NOMO-1 treated with dmso at 0.1 percent for 144 hours (cell line): Measurements from ENCODE around the gene CCDC68.

Source experiments
- DNase-seq: peaks from one replicate; lab custom pipeline; 2025; ENCODE audit not compliant: unreplicated experiment; lab: John Stamatoyannopoulos, UW

The CCDC68 gene

DNA sequence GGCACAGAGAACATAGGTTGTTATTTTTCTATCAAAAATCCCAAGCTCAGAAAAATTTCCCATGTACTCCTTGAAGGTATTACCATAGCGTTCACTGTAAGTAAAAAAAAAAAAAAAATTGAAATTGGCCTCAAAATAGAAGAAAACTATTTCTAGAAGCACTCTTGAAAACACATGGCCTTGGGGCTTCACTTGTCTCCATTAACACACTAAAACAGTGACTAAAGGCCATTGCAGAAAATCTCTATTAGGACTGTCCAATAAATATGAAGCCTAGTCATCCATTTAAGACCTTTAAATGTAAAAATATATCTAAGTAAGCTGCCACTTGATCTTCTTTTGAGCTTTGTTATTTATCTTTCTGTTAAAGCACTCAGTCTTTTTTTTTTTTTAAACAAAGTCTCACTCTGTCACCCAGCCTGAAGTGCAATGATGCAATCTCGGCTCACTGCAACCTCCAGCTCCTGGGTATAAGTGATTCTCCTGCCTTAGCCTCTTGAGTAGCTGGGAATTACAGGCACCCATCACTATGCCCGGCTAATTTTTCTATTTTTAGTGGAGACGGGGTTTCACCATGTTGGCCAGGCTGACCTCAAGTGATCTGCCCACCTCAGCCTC lies 35.8 kb downstream of the CCDC68 start:
- DNase-seq = no peak

DNA sequence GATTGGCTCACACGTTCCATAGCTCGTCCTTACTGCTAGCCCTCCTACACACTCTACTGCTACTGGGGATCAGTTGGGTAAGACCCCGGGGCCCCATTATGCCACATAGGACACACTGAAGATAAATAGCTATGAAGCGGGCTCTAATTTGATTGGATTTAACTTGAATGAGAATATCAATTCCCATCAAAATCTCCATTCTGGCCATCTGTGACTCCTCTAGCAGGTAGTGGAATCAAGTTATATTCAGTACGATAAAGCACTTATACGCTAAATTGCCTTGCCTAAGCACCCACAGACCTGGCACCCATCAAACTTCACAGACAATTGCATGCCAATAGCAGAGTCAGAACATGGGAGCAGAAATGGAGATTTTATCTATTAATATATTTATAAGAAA lies 39.8 kb downstream of the CCDC68 start:
- DNase-seq = no peak

DNA sequence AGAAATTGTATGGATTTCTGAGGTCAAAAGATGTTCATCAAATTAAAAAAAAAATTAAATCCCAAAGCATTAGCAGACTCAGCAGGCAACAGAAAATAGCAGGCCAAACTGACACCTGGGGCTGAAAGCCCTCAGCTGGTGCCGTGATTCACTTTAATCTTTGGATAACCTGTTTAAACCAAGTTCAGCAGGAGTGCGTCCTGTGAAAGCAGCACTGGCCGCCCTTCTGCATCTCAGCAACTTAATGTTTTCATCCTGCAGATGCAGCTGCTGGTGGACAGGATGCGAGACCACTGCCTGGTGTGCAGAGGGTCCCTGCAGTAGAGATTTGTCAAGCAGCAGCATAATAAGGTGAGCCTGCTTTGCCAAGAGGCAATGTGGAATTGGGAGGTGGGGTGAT lies 41.2 kb downstream of the CCDC68 start:
- no peak for DNase-seq

DNA sequence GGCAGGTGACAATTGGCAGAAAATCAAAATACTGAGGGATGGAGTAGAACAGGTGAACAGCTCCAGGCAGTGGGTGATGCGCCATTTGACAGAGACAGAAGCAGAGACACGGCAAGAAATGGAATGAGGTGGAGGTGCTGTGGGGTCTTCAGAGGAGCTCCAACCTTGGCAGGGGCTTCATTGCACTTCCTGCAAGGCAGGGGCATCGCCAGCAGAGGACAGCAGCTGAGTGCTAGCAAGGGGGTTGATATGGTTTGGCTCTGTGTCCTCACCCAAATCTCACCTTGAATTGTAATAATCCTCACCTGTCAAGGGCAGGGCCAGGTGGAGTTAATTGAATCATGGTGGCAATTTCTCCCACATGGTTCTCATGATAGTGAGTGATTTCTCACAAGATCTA lies 42.8 kb downstream of the CCDC68 start:
- no peak for DNase-seq

DNA sequence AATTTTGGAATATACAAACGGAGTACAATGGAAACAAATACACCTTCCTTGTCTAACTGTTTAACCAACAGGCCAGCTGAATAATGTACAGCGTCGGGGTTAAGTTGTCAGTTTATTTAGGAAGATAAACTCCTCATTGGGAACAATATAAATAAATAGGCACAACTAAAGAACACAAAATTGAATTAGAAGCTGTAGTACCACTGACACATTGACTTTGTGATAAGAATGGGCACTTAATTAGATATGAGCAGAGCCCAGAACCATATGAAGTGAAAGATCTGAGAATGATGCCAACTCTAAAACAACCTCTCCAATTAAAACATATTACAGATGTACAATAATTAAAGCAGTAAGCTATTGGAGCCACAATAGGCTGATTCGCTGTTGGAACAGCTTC lies 44.4 kb downstream of the CCDC68 start:
- DNase-seq = no peak

DNA sequence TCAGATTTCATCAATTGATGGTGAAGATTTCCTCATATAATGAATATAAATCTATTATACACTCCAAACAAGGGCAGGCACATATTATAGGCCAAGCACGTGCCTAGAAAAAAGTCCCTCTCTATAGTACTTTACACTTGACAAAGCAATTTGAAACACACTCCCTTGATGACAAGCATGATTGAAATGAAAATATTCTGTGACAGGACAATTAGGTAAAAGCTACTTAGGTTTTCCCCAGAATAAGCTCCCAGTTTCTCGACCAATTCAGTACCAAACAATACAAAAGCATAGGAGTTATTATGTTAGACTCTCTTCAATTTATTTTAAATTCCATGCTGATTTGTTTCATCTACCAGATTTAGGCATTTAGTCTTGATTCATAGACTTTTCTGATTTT lies 47.7 kb downstream of the CCDC68 start:
- DNase-seq = no peak

DNA sequence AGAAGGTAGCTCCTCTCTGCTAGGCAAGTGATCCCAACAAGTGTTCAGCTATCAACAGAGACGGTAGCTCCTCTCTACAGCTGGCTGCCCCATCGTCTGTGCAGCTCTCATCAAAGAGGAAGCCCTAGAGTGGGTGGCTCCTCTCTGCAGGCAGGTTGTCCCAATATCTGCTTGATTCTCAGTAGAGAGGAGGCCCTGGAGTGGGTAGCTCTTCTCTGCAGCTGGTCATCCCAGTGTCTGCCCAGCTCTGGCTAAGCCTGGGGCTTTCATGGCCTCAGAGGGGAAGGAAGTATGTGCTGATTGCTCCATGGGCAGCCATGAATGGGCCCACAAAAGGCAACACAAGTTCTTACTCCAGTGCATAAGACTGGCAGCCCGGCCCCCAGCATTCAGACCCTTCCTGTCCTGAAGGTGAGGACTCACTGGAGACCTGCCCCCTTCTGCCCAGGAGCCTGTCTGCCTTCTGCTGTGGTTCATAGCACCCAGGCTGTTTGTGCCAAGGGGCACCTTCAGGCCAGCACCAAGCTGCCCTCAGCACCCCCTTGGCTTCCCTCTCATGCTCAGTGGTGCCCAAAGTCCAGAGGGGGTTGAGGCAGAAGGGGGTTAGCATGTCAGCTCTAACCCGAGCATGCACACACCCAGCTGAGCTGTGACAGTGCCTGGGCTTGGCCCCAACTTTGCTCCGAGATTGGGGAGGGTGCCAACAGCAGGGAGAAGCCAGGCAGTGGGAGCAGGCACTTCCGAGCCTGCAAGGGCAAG lies 48.9 kb downstream of the CCDC68 start:
- DNase-seq = no peak

DNA sequence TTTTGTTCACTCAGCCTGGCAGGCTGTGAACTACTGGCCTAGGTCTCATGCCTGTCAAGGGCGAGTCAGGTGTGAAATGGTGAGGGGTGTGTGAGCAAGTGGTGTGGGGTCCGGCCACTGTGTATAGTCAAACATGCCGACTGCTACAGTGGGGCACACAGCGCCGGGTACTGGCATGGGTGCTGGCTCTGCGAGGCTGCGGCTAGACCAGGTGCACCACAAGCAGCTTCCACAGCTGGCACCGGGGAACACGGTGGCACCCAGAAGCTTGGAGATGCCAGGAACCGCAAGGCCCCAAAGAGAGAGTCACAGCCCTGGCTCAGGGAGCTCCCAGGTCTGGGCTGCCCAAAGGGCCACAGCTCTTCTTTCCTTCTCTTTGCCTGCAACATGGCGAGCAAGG lies 49.7 kb downstream of the CCDC68 start:
- DNase-seq = no peak

DNA sequence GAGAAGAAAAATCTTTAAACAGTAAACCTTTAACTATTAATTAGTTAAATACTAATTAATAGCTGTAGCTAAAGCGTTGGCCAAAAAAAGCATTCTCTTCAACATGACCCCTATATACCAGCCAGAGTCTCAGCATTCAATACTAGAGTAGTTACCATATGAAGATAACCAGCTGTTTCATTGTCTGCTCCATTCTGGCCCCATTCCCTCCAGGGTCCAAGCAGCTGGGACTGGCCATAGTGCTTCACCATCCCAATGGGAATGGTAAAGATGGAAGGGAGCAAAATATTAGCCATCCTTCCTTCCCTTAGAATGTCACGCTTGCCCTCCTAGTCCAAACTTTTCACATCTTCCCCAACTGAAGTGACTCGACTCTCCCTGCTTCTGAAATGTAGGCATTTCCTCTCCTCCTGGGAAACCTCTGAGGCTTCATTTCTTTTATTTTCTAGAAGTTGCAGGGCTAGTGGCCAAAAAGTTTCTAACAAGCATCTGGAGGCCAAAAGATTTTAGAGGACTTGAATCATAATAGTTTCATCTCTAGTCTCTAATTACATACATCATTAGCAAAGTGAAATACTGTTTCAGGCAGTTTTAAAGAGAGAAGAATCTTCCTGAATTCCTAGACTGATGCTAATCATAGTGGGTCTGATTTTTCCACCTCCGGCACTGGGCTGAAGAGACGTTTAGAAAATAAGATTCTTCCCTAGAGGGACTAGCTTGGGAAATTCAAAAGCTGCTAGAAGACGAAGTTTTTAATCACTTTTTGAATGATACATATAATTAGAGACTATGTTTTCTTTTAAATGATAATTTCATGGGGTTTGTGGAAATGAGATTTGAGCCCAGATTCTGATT lies 52.7 kb downstream of the CCDC68 start:
- no peak for DNase-seq

DNA sequence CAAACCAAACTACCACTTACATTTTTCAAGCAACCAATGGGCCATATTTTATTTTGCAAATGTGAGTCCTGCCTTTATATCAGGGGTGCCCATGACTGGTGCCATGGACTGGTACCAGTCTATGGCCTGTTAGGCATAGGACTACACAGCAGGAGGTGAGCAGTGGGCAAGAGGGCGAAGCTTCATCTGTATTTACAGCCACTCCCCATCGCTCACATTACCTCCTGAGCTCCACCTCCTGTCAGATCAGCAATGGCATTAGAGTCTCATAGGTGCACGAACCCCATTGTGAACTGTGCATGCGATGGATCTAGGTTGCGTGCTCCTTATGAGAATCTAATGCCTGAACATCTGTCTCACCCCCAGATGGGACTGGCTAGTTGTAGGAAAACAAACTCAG lies 53.6 kb downstream of the CCDC68 start:
- no peak for DNase-seq

DNA sequence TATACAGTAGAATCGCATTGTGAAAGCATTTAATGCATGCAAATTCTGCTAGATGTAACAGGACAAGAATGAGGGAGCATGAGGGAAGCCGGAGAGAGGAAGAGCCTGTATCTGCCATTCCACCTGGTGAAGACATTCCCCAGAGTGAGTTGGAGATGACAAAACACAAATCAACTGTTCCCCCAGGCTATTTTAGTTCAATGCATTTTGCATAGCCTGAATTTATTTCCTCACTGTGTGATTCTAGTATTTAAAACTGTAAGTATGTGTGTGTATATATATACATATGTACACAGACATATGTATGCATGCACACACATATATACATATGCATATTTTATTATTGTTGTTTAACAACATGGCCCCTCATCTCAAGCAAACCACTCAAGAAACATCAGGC lies 54.7 kb downstream of the CCDC68 start:
- no peak for DNase-seq

DNA sequence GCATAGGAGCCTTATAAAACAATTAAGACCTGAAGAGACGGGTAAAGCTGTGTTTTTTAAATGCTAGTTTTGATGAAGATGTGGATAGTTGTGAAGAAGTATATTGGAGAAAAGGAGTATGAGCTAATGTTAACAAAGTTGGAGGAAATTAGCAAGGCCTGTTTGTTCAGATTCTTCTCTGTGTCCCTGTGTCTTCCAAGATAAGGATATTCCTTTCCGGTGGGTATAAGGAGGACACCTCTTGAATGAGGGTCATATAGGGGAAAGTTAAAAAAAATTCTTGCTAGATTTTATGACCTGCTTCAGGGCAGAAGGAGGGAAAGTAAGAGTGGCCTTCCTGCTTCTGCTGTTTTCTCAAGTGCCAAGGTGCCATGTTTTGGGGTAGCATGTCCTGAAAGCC lies 59.0 kb downstream of the CCDC68 start:
- DNase-seq = no peak

DNA sequence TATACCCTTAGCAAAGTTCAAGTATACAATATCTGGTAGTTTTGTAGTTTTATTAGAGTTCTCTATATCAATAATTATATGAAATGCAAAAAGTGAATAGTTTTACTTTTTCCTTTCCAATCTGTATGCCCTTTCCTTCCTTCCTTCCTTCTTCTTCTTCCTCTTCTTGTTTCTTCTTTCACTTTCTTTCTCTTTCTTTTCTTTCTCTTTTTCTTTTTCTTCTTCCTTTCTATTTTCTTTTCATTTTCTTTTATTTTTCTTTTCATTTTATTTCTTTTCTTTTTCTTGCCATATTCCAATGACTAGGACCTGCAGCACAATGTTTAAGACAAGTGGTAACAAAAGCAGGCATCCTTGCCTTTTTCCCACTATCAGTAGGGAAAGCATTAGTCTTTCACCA lies 59.8 kb downstream of the CCDC68 start:
- DNase-seq = no peak

DNA sequence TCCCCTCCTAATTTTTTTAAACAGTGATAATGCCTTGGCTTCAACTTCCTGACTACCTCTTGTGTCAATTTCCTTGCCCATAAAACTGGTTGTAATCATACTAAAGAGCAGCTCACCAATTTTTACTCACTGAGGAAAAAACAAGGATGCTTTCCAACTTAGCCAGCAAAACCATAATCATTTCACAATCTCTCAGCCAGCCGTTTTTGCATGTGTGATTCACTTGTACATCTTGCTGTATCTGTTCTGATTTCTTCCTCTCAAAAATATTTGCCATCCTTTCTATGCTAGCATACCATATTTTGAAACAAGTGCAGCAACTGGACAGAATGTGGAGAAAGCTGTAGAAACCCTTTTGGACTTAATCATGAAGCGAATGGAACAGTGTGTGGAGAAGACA lies 70.3 kb downstream of the CCDC68 start:
- DNase-seq = no peak

DNA sequence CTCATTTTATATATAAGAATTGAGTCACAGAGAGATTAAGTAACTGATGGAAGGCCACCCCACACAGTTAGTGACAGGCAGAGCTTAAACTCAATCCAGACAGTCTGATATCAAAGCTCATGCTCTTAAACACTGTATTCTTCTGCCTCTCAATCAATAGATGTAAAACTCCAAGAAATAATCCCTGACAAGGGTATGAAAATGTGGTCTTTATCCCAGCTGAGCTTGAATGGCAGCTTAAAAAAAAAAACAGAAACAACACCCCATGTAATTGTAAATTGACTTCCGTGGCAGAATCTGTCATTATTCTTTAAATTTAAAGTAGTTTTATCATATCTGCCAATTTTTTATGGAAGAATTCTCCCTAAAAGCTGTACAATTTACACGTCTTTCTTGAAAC lies 70.9 kb downstream of the CCDC68 start:
- DNase-seq = no peak

DNA sequence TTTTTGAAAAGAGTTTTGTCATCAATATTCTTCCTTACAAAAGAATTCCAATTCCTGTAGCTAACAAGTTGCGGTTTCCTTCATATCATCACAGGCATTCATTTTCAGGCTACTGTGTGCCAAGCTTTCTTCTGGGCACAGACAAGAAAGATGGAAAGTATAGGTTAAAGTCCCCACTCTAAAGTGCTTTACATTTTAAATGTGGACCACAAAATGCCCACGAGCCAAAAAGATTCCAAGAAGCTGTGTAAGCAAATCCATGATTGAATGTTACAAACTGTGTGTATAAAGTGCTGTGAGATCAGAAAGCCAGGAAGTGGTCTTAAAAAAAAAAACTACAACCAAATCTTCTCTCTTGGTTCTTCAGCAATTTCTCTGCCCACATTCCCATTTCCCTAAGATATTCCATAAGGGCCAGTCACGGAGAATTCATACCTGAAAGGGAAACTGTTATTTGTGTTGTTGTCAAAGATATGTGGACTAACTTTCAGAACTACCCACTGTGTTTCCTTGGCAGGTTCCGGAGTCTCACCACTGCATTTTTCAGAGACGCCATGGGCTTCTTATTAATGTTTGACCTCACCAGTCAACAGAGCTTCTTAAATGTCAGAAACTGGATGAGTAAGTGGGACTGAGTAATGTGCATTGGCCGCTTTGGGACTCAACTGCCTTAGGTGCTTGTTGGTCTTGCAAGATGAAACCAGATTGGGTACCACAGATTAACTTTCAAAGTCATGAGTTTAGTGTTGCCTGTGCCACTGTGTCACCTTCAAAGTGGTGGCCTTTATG lies 75.3 kb downstream of the CCDC68 start:
- no peak for DNase-seq

DNA sequence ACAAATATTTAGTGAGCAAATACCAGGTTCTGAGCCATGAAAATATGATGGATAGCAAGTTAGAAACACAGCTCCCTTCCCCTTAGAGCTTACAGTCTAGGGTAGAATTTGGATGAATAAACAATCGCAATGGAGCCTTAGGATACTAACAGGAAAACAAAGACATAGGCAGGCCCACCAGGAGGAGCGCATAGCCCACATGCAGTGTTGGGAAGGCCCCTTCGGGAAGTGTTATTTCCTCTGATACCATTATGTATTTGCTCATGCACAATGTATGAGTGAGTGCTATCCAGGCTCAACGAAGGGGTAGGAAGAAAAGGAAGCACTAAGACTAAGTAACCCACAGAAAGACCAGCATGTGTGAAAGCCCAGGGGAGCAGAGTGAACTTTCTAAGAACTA lies 76.9 kb downstream of the CCDC68 start:
- no peak for DNase-seq

DNA sequence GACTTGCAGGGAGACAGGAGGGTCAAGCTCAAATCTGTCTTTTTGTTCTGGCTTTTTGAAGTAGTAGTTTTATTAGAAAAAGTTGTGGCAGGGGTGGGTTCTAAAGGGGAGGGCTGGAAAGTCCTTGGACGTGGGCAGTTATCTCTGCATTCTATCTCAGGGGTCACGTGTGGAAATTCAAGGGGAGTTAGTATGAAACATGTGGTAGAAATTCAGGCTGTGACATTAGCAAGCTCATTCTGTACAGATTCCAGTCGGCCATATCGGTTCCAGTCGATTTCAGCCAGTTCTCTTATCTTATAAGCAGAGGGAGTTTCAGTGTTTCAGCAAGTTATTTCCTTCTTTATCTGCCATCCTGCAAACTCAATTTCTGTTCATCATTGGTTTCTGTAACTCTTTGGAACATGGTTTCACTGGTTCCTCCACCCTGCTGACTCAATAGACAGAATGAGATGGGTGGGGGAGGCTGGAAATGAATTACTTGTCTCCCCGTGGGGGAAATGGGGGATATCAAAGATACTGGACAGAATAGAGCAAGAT lies 78.0 kb downstream of the CCDC68 start:
- DNase-seq = no peak

DNA sequence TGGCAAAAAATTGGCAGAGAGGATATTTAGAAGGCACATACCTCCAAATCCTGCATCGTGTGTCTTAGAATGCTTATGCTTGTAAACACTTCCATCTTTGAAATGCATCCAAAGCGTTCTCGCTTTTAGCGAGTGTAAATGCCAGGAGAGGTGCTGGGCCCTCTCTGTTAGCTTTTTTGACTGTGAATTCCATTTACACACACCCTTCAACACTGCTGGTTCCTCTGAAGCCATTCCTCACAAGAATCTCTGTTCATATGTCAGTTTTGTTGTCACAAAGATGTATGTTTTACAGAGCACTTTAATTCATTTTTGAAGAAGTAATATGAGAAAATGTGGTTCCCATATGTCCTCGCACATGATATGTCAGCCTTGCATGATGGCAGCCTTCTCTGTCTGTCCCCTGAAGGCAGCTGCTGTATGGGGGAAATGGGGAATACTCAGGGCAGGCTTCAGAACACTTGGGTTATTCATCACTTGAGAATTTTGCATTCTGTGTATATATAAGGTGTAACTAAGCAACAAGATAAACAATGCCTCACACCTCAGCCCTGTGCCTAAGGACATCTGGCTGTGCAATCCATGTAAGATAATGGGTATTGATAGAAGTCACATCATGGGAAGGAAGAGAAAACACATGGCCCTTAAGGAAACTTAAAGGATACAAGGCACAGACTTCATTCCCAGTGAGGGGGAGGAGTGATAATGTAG lies 78.7 kb downstream of the CCDC68 start:
- DNase-seq = no peak

DNA sequence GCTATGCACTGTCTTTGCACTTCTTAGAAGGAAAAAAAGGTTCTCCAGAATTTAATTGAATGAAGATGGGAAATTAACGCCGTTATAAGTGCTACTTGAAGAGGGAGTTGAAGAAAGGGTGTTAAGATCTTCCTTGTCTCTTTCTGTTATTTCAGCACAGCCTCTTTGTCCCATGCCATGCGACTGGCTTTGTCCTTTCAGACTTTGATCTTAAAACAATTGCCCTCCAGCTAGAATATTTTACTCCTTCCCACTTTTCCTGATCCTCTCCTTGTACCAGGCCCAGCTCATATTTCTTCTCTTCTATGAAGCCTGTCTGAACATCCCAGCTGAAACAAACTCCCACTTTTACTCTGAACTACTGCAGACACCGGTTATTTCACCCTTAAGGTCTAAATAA lies 79.6 kb downstream of the CCDC68 start:
- DNase-seq = no peak
